NOMO-1 treated with dmso at 0.1 percent for 144 hours (cell line): Measurements from ENCODE around the gene SIX6.
"Not testable (repeated sequence)": the region's sequence is repeated elsewhere in the genome, so short reads cannot be mapped to it uniquely, and the experiment has no call there.

ENCODE experiments used
- DNase-seq: peaks from one replicate; lab custom pipeline; 2025; ENCODE audit not compliant: unreplicated experiment; lab: John Stamatoyannopoulos, UW

The SIX6 gene

DNA sequence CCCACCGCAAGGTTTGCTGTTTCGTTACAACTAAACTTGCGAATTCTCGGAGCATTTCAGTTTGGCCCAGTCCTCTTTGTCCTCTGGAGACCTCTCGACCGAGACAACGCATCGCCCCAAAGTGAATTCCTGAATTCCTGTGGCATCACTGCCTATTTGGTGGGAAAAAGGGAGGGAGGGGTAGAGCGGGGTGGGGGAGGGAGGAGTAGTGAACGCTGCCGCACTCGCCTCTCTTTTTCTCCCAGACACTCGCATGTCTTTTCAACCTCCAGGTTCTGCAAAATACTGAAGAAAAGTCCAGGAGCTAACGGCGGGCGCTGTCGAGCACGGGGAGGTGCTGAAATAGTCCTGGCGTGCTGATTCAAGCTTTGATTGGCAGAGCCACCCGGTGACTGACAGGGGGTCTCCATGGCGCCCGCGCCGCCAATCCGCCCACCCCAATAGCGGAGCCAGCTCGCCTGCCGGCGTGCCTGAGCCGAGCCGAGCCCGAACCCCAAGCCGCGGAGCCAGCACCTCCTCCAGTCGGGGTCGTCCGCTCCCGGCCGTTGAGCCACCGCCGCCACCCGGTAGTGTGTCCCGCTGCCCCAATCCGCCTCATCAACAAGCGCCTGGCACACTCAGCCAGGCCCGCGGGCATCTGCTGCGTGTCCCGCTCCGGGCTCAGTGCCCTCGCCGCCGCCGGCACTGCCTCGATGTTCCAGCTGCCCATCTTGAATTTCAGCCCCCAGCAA, at the start of gene SIX6:
Gene SIX6, plus strand, starts transcription at position 440 of the 731 bp plus-strand sequence. Its CDS starts 253 bp downstream, at position 693.
- no peak for DNase-seq

DNA sequence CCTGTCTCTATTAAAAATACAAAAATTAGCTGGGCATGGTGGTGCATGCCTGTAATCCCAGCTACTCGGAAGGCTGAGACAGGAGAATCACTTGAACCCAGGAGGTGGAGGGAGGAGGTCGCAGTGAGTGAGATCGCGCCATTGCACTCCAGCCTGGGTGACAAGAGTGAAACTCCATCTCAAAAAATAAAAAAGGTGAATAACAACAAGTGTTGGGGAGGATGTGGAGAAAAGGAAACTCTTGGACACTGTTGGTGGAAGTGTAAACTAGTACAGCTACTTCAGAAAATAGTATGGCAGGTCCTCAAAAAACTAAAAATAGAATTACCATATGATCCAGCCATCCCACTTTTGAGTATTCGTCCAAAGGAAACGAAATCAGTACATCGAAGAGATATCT, 28.7 kb upstream of the SIX6 start:
- not testable (repeated sequence) for DNase-seq

DNA sequence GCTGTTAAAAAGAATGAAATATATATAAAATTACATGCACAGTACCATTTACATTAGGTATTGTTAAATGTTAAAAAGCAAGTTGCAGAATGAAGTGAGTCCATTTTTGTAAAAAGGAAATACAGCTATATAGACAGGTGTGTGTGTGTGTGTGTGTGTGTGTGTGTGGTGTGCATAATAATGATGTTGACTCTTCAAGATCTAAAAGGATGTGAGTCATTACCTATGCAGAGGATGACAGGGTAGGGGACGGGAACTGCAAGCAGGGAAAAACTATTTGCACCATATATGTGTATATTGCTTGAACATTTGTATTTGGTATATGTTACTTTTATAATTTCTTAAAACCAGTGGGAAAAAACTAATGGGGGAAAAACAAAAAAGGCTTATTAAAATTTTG, 26.2 kb upstream of the SIX6 start:
- DNase-seq: no peak

DNA sequence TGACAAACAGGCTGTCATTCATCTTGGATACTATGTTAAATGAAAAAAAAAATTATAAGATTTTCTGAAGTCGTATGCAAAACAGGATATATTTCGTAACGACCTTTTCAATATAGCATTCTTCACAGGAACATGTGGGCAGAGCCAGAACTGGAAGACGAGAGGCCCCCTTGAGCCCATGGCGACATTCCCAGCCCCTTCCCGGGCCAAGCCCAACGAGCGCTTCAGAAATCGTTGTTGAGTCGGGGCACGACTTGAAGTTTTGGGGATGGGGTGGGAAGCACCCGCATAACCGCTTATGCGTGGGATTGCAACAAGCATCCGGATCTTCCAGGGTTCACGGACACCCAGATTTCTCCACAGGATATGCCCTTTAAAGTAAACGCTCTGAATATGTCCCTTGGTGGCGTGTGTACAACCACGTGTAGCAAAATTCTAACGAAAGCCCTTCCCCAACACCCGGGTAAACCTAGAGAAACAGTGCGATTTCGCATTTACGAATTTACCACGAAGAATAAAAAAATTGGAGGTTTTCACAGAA, 23.8 kb upstream of the SIX6 start:
- DNase-seq: no peak

DNA sequence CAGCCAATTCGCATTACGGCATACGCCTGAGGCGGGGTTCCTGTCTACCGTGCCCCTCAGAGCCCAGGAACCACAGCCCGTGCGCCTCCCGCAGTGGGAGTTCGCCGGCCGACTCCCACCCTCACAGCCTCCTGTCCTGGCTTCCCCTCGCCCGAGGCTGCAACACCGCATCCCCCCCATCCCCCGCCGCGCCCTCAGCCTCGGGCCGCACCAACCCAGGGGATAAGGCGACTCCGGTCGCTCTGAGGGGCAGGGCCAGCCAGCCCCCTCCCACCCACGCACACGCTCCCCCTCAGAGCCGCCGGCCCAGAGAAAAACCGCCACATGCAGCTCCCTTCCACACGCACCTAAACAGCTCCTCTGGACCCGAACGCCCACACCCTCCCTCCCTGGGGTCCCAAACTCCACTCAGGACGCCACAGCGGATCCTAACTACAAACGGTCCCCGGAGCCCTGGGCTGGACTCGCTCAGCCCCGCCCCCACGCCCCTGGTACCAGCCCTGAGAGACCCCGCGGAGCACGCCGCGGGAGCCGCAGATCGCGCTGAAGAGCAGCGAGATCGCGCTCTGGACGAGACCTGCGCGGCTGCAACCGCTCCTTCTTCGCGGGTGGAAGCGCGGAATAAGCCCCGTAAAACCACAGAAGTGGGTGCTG, 23.2 kb upstream of the SIX6 start, which contains the start of gene C14orf39:
Gene C14orf39, minus strand, starts transcription at position 466 of the 654 bp plus-strand sequence. CDS start 985 bp downstream, outside the sequence.
- no peak for DNase-seq

DNA sequence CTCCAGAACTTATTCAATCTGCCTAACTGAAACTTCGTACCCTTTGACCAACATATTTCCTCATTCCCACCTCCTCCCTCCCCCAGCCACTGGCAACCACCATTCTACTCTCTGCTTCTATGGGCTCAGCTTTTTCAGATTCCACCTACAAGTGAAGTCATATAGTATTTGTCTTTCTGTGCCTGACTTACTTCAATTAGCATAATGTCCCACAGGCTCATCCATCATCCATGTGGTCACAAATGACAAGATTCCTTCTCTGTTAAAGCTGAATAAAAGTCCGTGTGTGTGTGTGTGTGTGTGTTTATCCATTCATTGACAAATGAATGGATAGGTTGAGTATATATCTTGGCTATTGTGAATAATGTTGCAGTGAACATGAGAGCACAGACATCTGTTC, 21.7 kb upstream of the SIX6 start:
- DNase-seq: no peak

DNA sequence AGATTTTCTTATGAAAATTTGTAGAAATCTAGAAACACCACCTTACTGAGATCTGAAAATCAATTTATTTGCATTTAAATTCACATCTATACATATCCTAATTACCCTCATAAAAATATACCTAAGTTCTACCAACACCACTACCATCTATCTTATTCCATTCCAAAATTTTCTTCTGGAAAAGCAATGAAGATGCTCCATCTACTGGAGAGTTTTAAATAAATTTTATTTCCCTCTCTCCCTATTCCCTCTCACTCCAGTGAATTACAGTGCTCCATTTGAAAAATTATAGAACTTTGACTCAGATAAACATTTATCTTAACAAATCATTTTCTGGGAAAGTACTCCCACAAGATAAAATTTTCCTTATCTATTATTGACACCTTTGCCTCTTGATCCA, 20.8 kb upstream of the SIX6 start:
- DNase-seq: no peak

DNA sequence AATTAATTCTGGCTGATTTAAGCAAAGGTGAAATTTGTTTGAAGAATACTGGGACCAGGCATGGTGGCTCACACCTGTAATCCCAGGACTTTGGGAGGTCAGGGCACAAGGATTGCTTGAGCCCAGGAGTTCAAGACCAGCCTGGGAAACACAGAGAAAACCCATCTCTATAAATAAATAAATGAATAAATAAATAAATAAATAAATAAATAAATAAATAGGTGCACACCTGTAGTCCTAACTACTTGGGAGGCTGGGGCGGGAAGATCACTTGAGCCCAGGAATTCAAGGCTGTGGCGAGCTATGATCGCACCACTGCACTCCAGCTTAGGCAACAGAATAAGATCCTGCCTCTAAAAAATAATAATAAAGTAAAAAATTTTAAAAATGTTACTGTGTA, 18.7 kb upstream of the SIX6 start:
- no peak for DNase-seq

DNA sequence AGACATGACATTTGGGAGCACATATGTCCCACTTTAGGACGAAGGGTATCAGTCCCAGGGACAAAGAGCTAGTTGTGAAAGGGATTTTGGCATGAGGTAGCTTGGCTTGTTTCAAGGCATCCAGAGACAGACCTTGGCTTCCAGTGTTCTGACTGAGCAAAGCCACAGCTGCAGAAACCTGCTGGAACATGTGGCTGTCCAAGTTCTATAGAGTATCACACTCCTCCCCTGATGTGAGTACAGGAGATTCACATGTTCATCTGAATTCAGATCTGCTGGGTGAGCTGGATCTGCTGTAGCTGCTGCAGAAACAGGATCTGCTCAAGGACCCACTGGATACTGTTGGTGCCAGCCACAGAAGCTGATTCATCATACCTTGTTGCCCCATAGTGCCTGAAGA, 13.0 kb upstream of the SIX6 start:
- DNase-seq: no peak

DNA sequence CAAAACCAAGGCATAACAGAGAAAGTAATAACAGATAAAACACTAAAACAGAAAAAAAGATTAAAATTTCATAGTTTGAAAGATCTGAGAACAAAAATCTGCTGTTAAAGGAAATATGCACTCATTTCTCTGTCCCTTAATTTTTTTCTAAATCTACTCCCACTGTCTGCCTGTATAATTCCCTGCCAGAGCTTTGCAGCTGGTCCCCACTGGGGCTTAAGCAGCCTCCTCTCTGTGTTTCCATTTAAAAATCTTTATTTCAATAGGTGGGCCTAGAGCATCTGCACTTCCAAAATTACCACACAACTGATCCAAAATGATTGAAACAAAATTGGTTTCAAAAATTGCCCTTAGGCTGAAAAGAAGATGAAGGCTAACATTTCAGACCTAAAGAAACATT, 6.4 kb upstream of the SIX6 start:
- DNase-seq: no peak

DNA sequence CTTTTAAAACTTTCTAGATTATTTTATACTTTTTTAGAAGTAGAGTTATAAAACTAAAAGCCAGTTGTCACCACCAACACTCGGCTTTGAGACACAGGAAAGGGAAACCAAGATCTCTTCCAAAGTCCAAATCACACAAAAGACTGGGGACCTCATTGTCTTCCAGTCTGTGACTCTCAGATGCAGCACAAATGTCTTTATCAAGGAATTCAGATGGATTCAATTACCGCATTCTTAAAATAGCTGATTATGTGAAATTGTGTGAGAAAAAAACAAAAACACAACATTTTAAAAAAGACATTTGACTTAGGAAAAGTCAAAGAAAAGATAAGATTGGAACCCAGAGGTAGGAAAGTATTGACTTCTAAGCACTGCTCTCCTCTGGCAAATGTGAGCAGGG, 3.5 kb upstream of the SIX6 start:
- DNase-seq: no peak

DNA sequence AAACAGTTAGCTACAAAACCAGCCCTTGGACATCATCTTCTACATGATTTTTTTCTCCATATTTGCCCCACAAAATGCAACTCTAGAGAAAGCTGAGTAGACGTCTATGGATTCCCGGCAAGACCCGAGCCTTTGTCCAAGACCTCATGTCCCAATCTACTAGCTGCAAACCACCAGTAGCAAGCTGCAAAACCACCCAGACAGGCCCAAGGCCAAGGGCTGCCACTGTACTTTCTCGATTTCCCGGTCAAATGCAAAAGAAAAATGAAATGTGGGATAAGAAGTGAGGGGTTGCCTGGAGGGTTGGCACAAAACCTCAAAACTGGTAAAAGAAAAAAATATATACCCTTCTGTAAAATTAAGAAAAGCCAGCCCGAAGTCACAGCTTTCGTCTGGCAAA, 2.9 kb upstream of the SIX6 start:
- DNase-seq: no peak

DNA sequence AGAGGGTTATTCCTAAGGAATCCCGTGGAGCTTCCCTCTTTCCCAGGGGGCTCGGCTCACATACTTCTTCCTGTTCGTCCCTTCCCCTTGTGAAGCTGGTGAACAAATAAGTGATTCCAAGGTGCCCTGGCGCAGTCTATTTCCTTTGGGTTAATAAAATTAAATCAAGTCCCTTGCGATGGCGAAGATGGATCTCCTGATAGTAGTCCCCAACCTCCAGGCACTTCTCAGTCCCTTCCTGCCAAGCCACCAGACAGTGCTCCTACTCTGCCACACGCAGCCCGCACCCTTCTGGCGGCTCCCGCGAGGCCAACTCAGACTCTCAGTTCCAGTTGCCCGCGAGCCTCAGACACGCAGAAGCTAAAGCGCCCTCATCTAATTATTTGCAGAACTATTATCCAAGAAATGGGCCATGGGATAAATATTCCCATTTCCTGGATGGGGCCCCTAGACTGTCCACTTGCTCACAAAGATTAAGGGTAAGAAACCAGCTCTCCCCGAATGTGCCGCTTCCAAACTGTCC, 2.4 kb upstream of the SIX6 start:
- no peak for DNase-seq

DNA sequence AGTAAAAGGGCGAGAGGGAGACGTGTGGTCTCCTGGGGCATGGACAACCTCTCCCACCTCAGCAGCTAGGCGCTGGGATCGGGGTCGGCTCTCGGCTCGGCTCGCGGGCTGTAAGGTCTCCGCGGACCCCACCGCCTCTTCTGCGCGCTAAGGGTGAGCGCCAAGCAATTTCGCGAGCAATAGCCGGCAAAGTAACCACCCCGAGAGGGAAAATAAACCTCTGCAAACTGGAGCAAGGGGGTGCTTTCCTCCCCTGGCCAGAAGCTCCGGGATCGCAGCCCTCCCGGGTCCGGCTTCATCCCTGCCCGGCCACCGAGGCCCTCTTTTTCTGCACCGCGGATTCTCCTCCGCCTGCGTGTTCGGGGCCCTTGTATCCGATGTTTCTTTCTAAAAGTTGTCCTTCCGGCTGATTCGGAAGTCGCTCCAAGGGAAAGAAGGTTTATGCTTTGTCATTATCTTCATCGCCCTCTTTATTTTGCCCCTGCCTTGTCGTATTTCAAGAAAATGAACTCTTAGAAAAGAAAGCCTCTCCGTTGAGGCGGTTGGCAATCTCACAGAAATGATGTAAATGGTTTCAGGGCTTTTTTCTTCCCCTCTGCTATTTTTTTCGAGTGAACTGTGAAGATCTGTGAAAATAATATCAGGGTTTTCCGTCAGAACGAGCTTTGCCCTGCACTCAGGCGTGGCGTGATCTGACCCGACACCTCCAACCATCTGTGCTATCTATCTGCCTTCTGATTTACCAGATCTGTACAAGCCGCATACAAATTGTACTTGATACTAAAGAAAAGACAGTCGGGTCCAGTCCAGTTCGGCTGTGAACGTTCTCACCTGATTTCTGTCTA, 1.7 kb upstream of the SIX6 start:
- DNase-seq: no peak

DNA sequence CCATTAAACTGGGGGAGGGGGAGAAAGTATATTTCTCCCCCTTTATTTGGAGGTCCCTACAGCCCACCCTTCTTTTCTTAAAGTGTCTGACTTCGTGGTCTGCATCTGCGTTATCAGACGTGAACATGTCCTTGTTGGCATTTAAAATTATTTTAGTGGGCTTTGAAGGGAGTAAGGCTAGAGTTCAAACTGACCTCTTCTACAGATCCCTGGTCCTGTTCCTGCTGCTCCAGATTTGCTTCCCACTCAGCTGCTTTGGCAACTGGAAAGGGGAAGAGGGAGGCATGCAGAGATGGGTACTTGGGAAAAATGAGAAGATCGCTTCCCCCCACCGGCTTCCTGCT, 611 bp upstream of the SIX6 start:
- no peak for DNase-seq

DNA sequence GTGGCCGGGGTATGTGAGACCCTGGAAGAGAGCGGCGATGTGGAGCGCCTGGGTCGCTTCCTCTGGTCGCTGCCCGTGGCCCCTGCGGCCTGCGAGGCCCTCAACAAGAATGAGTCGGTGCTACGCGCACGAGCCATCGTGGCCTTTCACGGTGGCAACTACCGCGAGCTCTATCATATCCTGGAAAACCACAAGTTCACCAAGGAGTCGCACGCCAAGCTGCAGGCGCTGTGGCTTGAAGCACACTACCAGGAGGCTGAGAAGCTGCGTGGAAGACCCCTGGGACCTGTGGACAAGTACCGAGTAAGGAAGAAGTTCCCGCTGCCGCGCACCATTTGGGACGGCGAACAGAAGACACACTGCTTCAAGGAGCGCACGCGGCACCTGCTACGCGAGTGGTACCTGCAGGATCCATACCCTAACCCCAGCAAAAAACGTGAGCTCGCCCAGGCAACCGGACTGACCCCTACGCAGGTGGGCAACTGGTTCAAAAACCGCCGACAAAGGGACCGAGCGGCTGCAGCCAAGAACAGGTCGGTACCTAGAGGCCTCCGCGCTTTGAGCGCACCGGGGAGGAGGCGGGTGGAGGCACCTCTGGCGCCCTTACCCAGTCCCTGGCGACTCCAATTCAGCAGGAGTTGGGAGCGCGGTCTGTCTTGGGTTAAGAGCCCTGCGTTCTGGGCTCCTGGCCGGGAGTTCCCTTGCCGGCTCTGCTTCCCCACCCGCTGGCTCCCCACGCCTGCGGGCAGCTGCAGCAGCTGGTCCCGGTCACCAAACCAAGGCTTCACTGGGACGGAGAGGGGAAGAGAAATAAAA, 700 bp downstream of the SIX6 start:
- DNase-seq: no peak

DNA sequence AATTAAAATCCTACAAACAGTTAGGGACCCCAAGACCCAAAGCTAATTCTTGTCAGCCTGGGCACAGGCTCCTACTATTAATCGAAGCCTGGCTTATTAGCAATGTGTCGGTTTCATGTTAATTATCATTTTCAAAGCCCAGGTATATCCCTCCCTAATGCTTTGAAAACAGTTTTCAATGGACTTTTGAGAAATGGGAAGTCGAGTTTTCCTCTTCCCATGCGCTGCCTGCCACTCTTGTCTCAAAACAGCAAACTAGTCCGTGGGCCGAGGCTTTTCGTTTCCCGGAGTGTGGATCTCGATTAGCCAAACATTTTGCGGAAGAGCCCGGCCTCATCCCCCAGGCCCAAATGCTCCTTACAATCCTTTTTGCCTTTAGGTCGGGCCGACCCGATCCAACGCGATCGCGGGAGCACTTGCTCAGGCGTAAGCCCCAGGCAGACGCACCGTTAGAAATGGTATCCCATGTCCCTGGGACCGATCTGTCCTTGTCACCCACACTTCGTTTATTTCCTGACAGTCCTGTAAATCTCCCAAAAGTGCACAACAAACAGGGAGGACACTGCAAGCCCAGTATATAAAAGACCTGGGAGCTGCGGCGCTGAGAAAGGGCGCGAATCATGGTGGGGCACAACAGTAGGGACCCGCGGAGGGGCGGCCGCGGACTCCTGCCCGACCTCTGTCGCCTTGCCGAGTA, 1.5 kb downstream of the SIX6 start:
- no peak for DNase-seq

DNA sequence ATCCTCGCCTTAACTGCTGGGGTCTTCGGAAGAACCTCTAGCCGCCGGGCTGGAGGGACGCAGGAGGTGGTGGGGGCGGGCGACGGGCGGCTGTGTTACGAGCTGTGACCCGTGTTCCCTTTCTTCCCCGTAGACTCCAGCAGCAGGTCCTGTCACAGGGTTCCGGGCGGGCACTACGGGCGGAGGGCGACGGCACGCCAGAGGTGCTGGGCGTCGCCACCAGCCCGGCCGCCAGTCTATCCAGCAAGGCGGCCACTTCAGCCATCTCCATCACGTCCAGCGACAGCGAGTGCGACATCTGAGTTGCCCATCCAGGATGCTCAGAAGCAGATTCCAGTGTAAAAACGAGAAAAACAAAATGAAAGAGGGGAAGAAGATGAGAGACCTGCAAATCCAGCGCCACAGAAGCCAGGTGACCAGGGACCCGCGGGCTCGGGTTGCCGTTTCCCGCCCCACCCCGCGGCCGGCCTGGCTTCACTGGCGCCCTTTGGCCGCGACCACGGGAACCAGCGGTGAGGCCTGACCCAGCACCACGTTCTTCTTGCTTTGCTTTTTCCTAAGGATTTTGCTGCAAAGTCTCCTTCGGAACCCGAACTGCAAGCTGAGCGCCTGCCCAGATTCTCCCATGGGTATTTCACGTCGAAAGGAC, 2.1 kb downstream of the SIX6 start:
- no peak for DNase-seq

DNA sequence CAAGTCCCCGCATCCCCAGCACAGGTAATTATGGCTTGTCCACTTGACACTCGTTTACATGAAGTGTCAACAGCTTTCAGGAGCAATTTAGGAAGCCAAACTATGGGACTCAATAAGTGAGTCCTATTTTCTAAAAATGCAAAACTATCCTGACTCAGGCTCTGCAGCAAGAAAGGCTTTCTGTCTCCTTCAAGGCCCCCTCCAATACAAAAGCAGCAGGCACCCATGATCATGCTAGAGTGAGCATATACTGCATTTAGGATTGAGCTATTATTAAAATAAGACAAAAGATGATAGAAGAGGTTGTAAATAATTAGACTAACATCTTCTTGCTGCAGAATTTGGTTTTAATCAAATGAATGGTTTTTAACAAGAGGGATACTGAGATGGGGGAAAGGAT, 3.2 kb downstream of the SIX6 start:
- no peak for DNase-seq
